HL-60 (cell line): ENCODE data around the gene HK1.

Experiments
- DNase-seq, 2 experiments: peaks; one replicate each; pipeline ENCODE4 v3.0.0-alpha.2; 2010 to 2020; ENCODE audit warnings: low read depth in 1 of 2, low spot score in 1 of 2
- H3K27ac ChIP-seq: fragments of 250-450 bp; sonication (Bioruptor Pico); replicated peaks from 2 replicates; pipeline ENCODE4 v1.5.1; 2020; ENCODE audit warnings: mild to moderate bottlenecking, moderate library complexity
- H3K27me3 ChIP-seq: fragments of 250-450 bp; sonication (Bioruptor Pico); 2 replicates; pipeline ENCODE4 v1.5.1; 2021; ENCODE audit warnings: mild to moderate bottlenecking, moderate library complexity; ENCODE audit not compliant: insufficient read depth, poor library complexity, severe bottlenecking
- H3K4me3 ChIP-seq: replicated peaks from 2 replicates; pipeline ENCODE4 v1.5.1; 2011; ENCODE audit warnings: mild to moderate bottlenecking, control low read depth, low read length; ENCODE audit not compliant: insufficient read depth
- CTCF ChIP-seq: IDR thresholded peaks from one replicate; pipeline ENCODE4 v1.5.1; 2011; ENCODE audit warnings: low read length, control low read depth, inconsistent platforms; ENCODE audit not compliant: insufficient read depth
- GABPA ChIP-seq: IDR thresholded peaks from 2 replicates; pipeline ENCODE4 v1.6.1; 2012; ENCODE audit warnings: low read depth
- POLR2AphosphoS5 ChIP-seq: IDR thresholded peaks from 2 replicates; pipeline ENCODE4 v1.6.1; 2012; ENCODE audit warnings: low read depth
- REST ChIP-seq: IDR thresholded peaks from 2 replicates; pipeline ENCODE4 v1.6.1; 2012; ENCODE audit warnings: low read depth; ENCODE audit not compliant: insufficient replicate concordance
- SPI1 ChIP-seq: IDR thresholded peaks from 2 replicates; pipeline ENCODE4 v1.6.1; 2012; ENCODE audit warnings: low read depth, mild to moderate bottlenecking, borderline replicate concordance

The HK1 gene

GRCh38 chr10:69360485-69361302 is 82.4 kb downstream of the HK1 start:
- TF ChIP-seq REST (peak; percentile 80), CTCF (no peak)
- DNase-seq: no peak
- Histone ChIP-seq H3K27ac (no peak overlapping the region; the same call in 1 of the 2 replicates), H3K27me3 (no peaks in the 10 kb centered on the region), H3K4me3 (no peak overlapping the region)

- Histone ChIP-seq H3K27ac (no peak overlapping the region), H3K27me3 (no peaks in the 10 kb centered on the region), H3K4me3 (no peak overlapping the region)
- DNase-seq: no peak
- no peak for TF ChIP-seq SPI1
- TF ChIP-seq GABPA: no peak
- no peak for TF ChIP-seq REST
- no peak for TF ChIP-seq POLR2AphosphoS5
- no peak for TF ChIP-seq CTCF
These were observed 83.0 kb downstream of the HK1 start for GRCh38 chr10:69361303-69361614.

- TF ChIP-seq GABPA (no peak), SPI1 (no peak), POLR2AphosphoS5 (no peak), CTCF (no peak), REST (no peak)
- no peak overlapping the region for H3K27ac ChIP-seq
- H3K27me3 ChIP-seq: no peaks in the 10 kb centered on the region
- H3K4me3 ChIP-seq: no peak overlapping the region
- no peak for DNase-seq
These were observed 84.2 kb downstream of the HK1 start for GRCh38 chr10:69362471-69362954.
